ENCODE measurements around the gene MIA.

GRCh38 chr19:40775632-40776022 is 306 bp downstream of the MIA start:
- TF ChIP-seq POLR2A (IDR thresholded peaks at IDR 0.05; ENCODE audit: low read length) (no peak), GATA1 (IDR thresholded peaks at IDR 0.05; ENCODE audit: low read depth, low read length) (no peak)

Measured in erythroblast (primary cell).